HL-60 (cell line): ENCODE measurements around the gene B3GALT5.
"Not testable (repeated sequence)": the region's sequence is repeated elsewhere in the genome, so short reads cannot be mapped to it uniquely, and the experiment has no call there.

Experiments used
- DNase-seq, 2 experiments: peaks; one replicate each; pipeline ENCODE4 v3.0.0-alpha.2; 2010 to 2020; ENCODE audit warnings: low read depth in 1 of 2, low spot score in 1 of 2
- H3K27ac ChIP-seq: fragments of 250-450 bp; sonication (Bioruptor Pico); replicated peaks from 2 replicates; pipeline ENCODE4 v1.5.1; 2020; ENCODE audit warnings: mild to moderate bottlenecking, moderate library complexity
- H3K27me3 ChIP-seq: fragments of 250-450 bp; sonication (Bioruptor Pico); 2 replicates; pipeline ENCODE4 v1.5.1; 2021; ENCODE audit warnings: mild to moderate bottlenecking, moderate library complexity; ENCODE audit not compliant: insufficient read depth, poor library complexity, severe bottlenecking
- H3K4me3 ChIP-seq: replicated peaks from 2 replicates; pipeline ENCODE4 v1.5.1; 2011; ENCODE audit warnings: mild to moderate bottlenecking, control low read depth, low read length; ENCODE audit not compliant: insufficient read depth
- GABPA ChIP-seq: IDR thresholded peaks from 2 replicates; pipeline ENCODE4 v1.6.1; 2012; ENCODE audit warnings: low read depth
- POLR2AphosphoS5 ChIP-seq: IDR thresholded peaks from 2 replicates; pipeline ENCODE4 v1.6.1; 2012; ENCODE audit warnings: low read depth
- SPI1 ChIP-seq: IDR thresholded peaks from 2 replicates; pipeline ENCODE4 v1.6.1; 2012; ENCODE audit warnings: low read depth, mild to moderate bottlenecking, borderline replicate concordance
- TF ChIP-seq, protein P1 (sequence below): IDR thresholded peaks from one replicate; pipeline ENCODE4 v1.5.1; 2011; ENCODE audit warnings: low read length, control low read depth, inconsistent platforms; ENCODE audit not compliant: insufficient read depth
- TF ChIP-seq, protein P2 (sequence below): IDR thresholded peaks from 2 replicates; pipeline ENCODE4 v1.6.1; 2012; ENCODE audit warnings: low read depth; ENCODE audit not compliant: insufficient replicate concordance

B3GALT5 gene

DNA sequence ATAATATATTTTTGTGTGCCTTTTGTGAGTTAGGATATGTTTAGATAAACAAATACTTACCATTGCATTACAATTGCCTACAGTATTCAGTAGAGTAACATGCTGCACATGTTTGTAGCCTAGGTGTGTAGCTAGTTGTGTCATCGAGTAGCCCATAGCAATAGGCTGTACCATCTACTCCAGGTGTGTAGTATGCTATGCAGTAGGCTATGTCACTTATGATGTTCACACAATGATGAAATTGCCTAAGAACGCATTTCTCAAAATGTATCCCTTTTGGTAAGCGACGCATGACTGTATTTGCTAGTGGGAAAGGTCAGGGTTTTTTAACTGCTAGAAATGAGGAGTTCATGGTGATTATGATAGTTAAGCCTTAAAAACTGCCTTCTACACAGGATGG, 30.0 kb upstream of the B3GALT5 start:
- TF ChIP-seq GABPA (no peak), POLR2AphosphoS5 (no peak), SPI1 (no peak)
- TF ChIP-seq, protein P1, sequence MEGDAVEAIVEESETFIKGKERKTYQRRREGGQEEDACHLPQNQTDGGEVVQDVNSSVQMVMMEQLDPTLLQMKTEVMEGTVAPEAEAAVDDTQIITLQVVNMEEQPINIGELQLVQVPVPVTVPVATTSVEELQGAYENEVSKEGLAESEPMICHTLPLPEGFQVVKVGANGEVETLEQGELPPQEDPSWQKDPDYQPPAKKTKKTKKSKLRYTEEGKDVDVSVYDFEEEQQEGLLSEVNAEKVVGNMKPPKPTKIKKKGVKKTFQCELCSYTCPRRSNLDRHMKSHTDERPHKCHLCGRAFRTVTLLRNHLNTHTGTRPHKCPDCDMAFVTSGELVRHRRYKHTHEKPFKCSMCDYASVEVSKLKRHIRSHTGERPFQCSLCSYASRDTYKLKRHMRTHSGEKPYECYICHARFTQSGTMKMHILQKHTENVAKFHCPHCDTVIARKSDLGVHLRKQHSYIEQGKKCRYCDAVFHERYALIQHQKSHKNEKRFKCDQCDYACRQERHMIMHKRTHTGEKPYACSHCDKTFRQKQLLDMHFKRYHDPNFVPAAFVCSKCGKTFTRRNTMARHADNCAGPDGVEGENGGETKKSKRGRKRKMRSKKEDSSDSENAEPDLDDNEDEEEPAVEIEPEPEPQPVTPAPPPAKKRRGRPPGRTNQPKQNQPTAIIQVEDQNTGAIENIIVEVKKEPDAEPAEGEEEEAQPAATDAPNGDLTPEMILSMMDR, result no peak
- TF ChIP-seq, protein P2, sequence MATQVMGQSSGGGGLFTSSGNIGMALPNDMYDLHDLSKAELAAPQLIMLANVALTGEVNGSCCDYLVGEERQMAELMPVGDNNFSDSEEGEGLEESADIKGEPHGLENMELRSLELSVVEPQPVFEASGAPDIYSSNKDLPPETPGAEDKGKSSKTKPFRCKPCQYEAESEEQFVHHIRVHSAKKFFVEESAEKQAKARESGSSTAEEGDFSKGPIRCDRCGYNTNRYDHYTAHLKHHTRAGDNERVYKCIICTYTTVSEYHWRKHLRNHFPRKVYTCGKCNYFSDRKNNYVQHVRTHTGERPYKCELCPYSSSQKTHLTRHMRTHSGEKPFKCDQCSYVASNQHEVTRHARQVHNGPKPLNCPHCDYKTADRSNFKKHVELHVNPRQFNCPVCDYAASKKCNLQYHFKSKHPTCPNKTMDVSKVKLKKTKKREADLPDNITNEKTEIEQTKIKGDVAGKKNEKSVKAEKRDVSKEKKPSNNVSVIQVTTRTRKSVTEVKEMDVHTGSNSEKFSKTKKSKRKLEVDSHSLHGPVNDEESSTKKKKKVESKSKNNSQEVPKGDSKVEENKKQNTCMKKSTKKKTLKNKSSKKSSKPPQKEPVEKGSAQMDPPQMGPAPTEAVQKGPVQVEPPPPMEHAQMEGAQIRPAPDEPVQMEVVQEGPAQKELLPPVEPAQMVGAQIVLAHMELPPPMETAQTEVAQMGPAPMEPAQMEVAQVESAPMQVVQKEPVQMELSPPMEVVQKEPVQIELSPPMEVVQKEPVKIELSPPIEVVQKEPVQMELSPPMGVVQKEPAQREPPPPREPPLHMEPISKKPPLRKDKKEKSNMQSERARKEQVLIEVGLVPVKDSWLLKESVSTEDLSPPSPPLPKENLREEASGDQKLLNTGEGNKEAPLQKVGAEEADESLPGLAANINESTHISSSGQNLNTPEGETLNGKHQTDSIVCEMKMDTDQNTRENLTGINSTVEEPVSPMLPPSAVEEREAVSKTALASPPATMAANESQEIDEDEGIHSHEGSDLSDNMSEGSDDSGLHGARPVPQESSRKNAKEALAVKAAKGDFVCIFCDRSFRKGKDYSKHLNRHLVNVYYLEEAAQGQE, result no peak
- Histone ChIP-seq H3K27me3 (no peaks in the 10 kb centered on the region), H3K27ac (no peak overlapping the region), H3K4me3 (no peak overlapping the region)
- DNase-seq, result no peak

DNA sequence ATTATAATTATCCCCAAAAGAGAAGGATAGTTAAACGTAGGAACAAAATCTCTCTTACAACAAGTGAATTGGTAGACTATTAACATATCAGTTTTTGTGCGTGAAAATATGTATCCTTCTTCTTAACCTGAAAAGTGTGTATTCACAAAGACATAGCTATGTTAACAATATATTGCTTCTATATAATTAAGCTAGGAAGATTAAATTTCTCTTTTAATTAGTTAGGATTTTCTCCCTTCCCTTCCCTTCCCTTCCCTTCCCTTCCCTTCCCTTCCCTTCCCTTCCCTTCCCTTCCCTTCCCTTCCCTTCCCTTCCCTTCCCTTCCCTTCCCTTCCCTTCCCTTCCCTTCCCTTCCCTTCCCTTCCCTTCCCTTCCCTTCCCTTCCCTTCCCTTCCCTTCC, 29.2 kb upstream of the B3GALT5 start:
- not testable (repeated sequence) for H3K27ac ChIP-seq, H3K27me3 ChIP-seq, DNase-seq, H3K4me3 ChIP-seq

DNA sequence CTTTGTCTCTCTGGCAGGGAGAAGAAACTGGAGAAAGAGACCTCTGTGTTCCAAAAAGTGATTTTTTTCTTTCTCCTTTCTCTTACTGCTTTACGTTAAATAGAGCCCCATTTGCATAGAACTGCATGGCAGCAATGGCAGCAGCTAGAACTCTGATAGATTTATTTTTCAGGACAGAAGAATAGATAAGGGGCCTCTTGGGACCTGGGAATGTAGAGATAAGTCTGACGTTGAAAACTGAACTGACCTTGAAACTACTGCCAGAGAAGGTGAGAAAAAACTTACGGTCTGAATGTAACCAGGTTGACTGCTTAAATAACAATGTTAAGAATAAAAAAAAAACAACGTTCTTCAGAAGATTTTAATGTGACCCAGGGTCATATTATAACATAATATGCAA, 25.4 kb upstream of the B3GALT5 start:
- DNase-seq, result no peak
- no peaks in the 10 kb centered on the region for H3K27me3 ChIP-seq
- no peak overlapping the region for H3K27ac ChIP-seq
- no peak overlapping the region for H3K4me3 ChIP-seq
- TF ChIP-seq, protein P2, result no peak
- TF ChIP-seq SPI1 (no peak), GABPA (no peak), POLR2AphosphoS5 (no peak)
- TF ChIP-seq, protein P1, result no peak

DNA sequence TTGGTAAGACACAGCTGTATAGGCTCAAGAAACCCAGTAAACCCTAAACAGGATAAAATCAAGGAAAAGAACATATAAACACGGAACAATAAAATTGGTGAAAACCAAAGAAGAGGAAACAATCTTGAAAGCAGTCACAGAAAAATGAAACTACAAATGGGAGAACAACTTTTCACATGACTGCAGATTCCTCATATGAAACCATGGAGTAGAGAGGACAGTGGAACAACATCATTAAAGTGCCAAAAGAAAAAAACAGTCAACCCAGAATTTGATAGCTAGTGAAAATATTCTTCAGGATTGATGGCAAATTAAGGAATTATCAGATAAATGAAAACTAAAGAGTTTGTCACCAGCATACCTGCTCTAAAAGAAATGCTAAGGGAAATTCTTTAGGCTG, 23.9 kb upstream of the B3GALT5 start:
- DNase-seq, result no peak
- Histone ChIP-seq H3K27ac (no peak overlapping the region), H3K27me3 (no peaks in the 10 kb centered on the region), H3K4me3 (no peak overlapping the region)
- TF ChIP-seq, protein P2, result no peak
